H1 (cell line): ENCODE data around the gene HHIP. TPM values are rescaled to one million over a fixed set of nuclear protein-coding genes. Genes with fewer than 3 reads are reported as not detected.

Experiments used
- CTCF ChIA-PET: fragments of 300-600 bp; sonication (Branson Sonifier 250); formaldehyde crosslinking; loops from one replicate; lab custom pipeline; 2021; ENCODE audit not compliant: partially characterized antibody; lab: Charles Lee
- POLR2A ChIA-PET: fragments of 300-600 bp; sonication (Branson Sonifier 250); formaldehyde crosslinking; loops from one replicate; lab custom pipeline; 2021; ENCODE audit warnings: inconsistent platforms; ENCODE audit not compliant: partially characterized antibody; lab: Charles Lee
- DNase-seq, 2 experiments: peaks; one replicate each; pipeline versions ENCODE4 v3.0.0 to v3.0.0-alpha.2; 2010 to 2022; ENCODE audit warnings: low spot score in 2 of 2, low read depth in 1 of 2, mixed read lengths in 1 of 2
- FAIRE-seq: peaks from 2 replicates; lab custom pipeline; 2011; peaks lifted over from hg19 to GRCh38; lab: Jason Lieb, UNC
- H2AFZ ChIP-seq: 2 replicates; pipeline ENCODE4 v1.8.1; 2012; ENCODE audit warnings: low read length, inconsistent platforms
- H2AK5ac ChIP-seq: 2 replicates; pipeline ENCODE4 v1.6.1; 2013; ENCODE audit warnings: low read depth, low read length
- H2BK120ac ChIP-seq: replicated peaks from 2 replicates; pipeline ENCODE3; 2013; ENCODE audit warnings: low read depth, low read length, inconsistent platforms
- H2BK12ac ChIP-seq: 2 replicates; pipeline ENCODE4 v1.6.1; 2013; ENCODE audit warnings: low read depth, low read length
- H2BK15ac ChIP-seq: 2 replicates; pipeline ENCODE4 v1.6.1; 2013; ENCODE audit warnings: low read length
- H2BK20ac ChIP-seq: 2 replicates; pipeline ENCODE4 v1.6.1; 2013; ENCODE audit warnings: low read length
- H2BK5ac ChIP-seq: 2 replicates; pipeline ENCODE4 v1.6.1; 2013; ENCODE audit warnings: low read depth, low read length
- H3K14ac ChIP-seq: 2 replicates; pipeline ENCODE4 v1.6.1; 2013; ENCODE audit warnings: inconsistent platforms; ENCODE audit not compliant: insufficient read length
- H3K18ac ChIP-seq: 2 replicates; pipeline ENCODE4 v1.6.1; 2013; ENCODE audit warnings: low read length; ENCODE audit errors: extremely low read depth
- H3K23ac ChIP-seq: 2 replicates; pipeline ENCODE4 v1.6.1; 2013; ENCODE audit warnings: inconsistent platforms; ENCODE audit not compliant: insufficient read length
- H3K23me2 ChIP-seq: 2 replicates; pipeline ENCODE4 v1.6.1; 2013; ENCODE audit warnings: low read depth, low read length
- H3K27ac ChIP-seq: 2 replicates; pipeline ENCODE4 v1.6.1; 2011; ENCODE audit warnings: low read depth, low read length, inconsistent platforms
- H3K27me3 ChIP-seq, 4 experiments: replicated peaks in 1 of 4; 1 replicate in 1 of 4; 2 replicates in 3 of 4; pipeline versions ENCODE4 v1.6.1 to v1.8.1; 2011 to 2013; ENCODE audit warnings: low read length in 3 of 4, mild to moderate bottlenecking in 3 of 4, inconsistent platforms in 2 of 4, mixed read lengths in 2 of 4, moderate library complexity in 1 of 4; ENCODE audit not compliant: control insufficient read depth in 3 of 4, insufficient read depth in 3 of 4; ENCODE audit errors: extremely low read depth in 1 of 4
- H3K36me3 ChIP-seq, 4 experiments: 2 replicates each; pipeline versions ENCODE4 v1.6.1 to v1.8.1; 2011 to 2013; ENCODE audit warnings: mild to moderate bottlenecking in 4 of 4, low read length in 3 of 4, moderate library complexity in 2 of 4, control low read depth in 1 of 4, inconsistent platforms in 1 of 4; ENCODE audit not compliant: insufficient read depth in 4 of 4, control insufficient read depth in 2 of 4
- H3K4ac ChIP-seq: replicated peaks from 2 replicates; pipeline ENCODE3; 2013; ENCODE audit warnings: low read length, low read depth, mixed read lengths, inconsistent platforms; ENCODE audit not compliant: insufficient read length
- H3K4me1 ChIP-seq, 4 experiments: replicated peaks in 1 of 4; 1 replicate in 1 of 4; 2 replicates in 3 of 4; pipeline versions ENCODE4 v1.6.1 to v1.8.1; 2011 to 2013; ENCODE audit warnings: low read length in 3 of 4, inconsistent platforms in 2 of 4, mixed read lengths in 1 of 4; ENCODE audit not compliant: insufficient read depth in 4 of 4, control insufficient read depth in 3 of 4
- H3K4me2 ChIP-seq, 2 experiments: 2 replicates each; pipeline versions ENCODE4 v1.6.1 to v1.8.1; 2011 to 2013; ENCODE audit warnings: low read depth in 2 of 2, low read length in 2 of 2, control low read depth in 1 of 2, inconsistent platforms in 1 of 2, mild to moderate bottlenecking in 1 of 2; ENCODE audit not compliant: insufficient read depth in 1 of 2
- H3K4me3 ChIP-seq, 4 experiments: fragments of 200-600, 300-600 bp in 1 of 4; sonication (generic), shearing (Covaris generic), sonication (Bioruptor Twin) in 1 of 4; 2 replicates each; pipeline versions ENCODE4 v1.5.1 to v1.8.1; 2011 to 2016; ENCODE audit warnings: low read length in 4 of 4, low read depth in 3 of 4, control low read depth in 2 of 4, inconsistent platforms in 2 of 4, mild to moderate bottlenecking in 2 of 4, mixed read lengths in 1 of 4, moderate library complexity in 1 of 4; ENCODE audit not compliant: insufficient read depth in 2 of 4; ENCODE audit errors: extremely low read depth in 1 of 4
- H3K56ac ChIP-seq: replicated peaks from 2 replicates; pipeline ENCODE3; 2013; ENCODE audit warnings: low read depth, mild to moderate bottlenecking, mixed read lengths, low read length, inconsistent platforms; ENCODE audit not compliant: insufficient read length
- H3K79me1 ChIP-seq: 2 replicates; pipeline ENCODE4 v1.6.1; 2013; ENCODE audit warnings: low read depth, low read length, control low read depth
- H3K79me2 ChIP-seq, 2 experiments: 2 replicates each; pipeline versions ENCODE4 v1.6.1 to v1.8.1; 2012 to 2013; ENCODE audit warnings: low read length in 2 of 2, mild to moderate bottlenecking in 2 of 2, inconsistent platforms in 1 of 2; ENCODE audit not compliant: insufficient read depth in 2 of 2, control insufficient read depth in 1 of 2
- H3K9ac ChIP-seq, 4 experiments: replicated peaks in 1 of 4; 1 replicate in 1 of 4; 2 replicates in 3 of 4; pipeline versions ENCODE4 v1.6.1 to v1.8.1; 2011 to 2013; ENCODE audit warnings: low read depth in 3 of 4, low read length in 3 of 4, control low read depth in 2 of 4, mild to moderate bottlenecking in 2 of 4, moderate library complexity in 2 of 4, inconsistent platforms in 1 of 4; ENCODE audit errors: extremely low read depth in 1 of 4
- H3K9me3 ChIP-seq, 2 experiments: 2 replicates each; pipeline versions ENCODE4 v1.6.1 to v1.8.1; 2012 to 2013; ENCODE audit warnings: mild to moderate bottlenecking in 2 of 2, moderate library complexity in 2 of 2, control low read depth in 1 of 2, inconsistent platforms in 1 of 2, low read depth in 1 of 2, low read length in 1 of 2, mixed read lengths in 1 of 2; ENCODE audit not compliant: insufficient read depth in 2 of 2
- H4K20me1 ChIP-seq, 2 experiments: replicated peaks in 1 of 2; 2 replicates each; pipeline versions ENCODE3 to v1.8.1; 2011 to 2013; ENCODE audit warnings: inconsistent platforms in 2 of 2, low read length in 2 of 2, mild to moderate bottlenecking in 1 of 2; ENCODE audit not compliant: insufficient read depth in 2 of 2, control insufficient read depth in 1 of 2
- H4K5ac ChIP-seq: 2 replicates; pipeline ENCODE4 v1.6.1; 2013; ENCODE audit warnings: low read length, low read depth, mixed read lengths, inconsistent platforms; ENCODE audit not compliant: insufficient read length
- H4K8ac ChIP-seq: 2 replicates; pipeline ENCODE4 v1.8.0; 2013; ENCODE audit warnings: mild to moderate bottlenecking, moderate library complexity, low read length, inconsistent platforms; ENCODE audit not compliant: insufficient read depth; ENCODE audit errors: extremely low read depth
- H4K91ac ChIP-seq: replicated peaks from 2 replicates; pipeline ENCODE3; 2013; ENCODE audit warnings: low read length, mixed read lengths, inconsistent platforms; ENCODE audit not compliant: insufficient read length
- CBX5 ChIP-seq: fragments of 300-800, 300-1000 bp; sonication (generic); IDR thresholded peaks from 2 replicates; pipeline ENCODE4 v1.7.1; 2016; ENCODE audit warnings: antibody characterized with exemption, low read length, low read depth
- CBX8 ChIP-seq: fragments of 300-800, 300-1000 bp; sonication (generic); IDR thresholded peaks from 2 replicates; pipeline ENCODE4 v1.7.1; 2016; ENCODE audit warnings: low read depth, low read length, borderline replicate concordance
- EP300 ChIP-seq, 2 experiments: IDR thresholded peaks; 1 replicate in 1 of 2; 2 replicates in 1 of 2; pipeline ENCODE4 v1.6.1; 2011 to 2012; ENCODE audit warnings: low read depth in 2 of 2, low read length in 2 of 2, mild to moderate bottlenecking in 2 of 2, borderline replicate concordance in 1 of 2, inconsistent platforms in 1 of 2, moderate library complexity in 1 of 2
- FOSL1 ChIP-seq: IDR thresholded peaks from 2 replicates; pipeline ENCODE4 v1.6.1; 2011; ENCODE audit warnings: mild to moderate bottlenecking, low read depth, low read length, moderate library complexity; ENCODE audit not compliant: insufficient read depth
- GABPA ChIP-seq: IDR thresholded peaks from 2 replicates; pipeline ENCODE4 v1.6.1; 2011; ENCODE audit warnings: mild to moderate bottlenecking, low read length, moderate library complexity, borderline replicate concordance; ENCODE audit not compliant: insufficient read depth
- JUND ChIP-seq: IDR thresholded peaks from 2 replicates; pipeline ENCODE4 v1.6.1; 2011; ENCODE audit warnings: mild to moderate bottlenecking, improper control_type of control experiment, low read length
- KDM1A ChIP-seq: fragments of 200-600, 300-600 bp; sonication (generic); IDR thresholded peaks from 2 replicates; pipeline ENCODE4 v1.7.1; 2016; ENCODE audit warnings: mild to moderate bottlenecking, low read length, borderline replicate concordance
- KDM5A ChIP-seq: fragments of 200-600 bp; IDR thresholded peaks from 2 replicates; pipeline ENCODE4 v1.7.1; 2012; ENCODE audit warnings: mild to moderate bottlenecking, low read length, inconsistent platforms, mixed read lengths
- POLR2AphosphoS5 ChIP-seq: IDR thresholded peaks from 2 replicates; pipeline ENCODE4 v1.6.1; 2011; ENCODE audit warnings: low read depth, low read length
- POU5F1 ChIP-seq: IDR thresholded peaks from 2 replicates; pipeline ENCODE4 v1.6.1; 2011; ENCODE audit warnings: low read depth, mild to moderate bottlenecking, low read length, moderate library complexity
- SUZ12 ChIP-seq: fragments of 200-600 bp; sonication (generic); IDR thresholded peaks from 2 replicates; pipeline ENCODE4 v1.6.1; 2012; ENCODE audit warnings: mild to moderate bottlenecking, inconsistent platforms, low read length, moderate library complexity, mixed read lengths
- TBP ChIP-seq: IDR thresholded peaks from 2 replicates; pipeline ENCODE4 v1.6.1; 2011; ENCODE audit warnings: low read depth, low read length, improper control_type of control experiment
- WGBS, 2 experiments: shearing (Covaris generic) in 1 of 2; methylation state at CpG; one replicate each; pipeline versions ENCODE4 v1.1.6 to v1.1.7; 2013 to 2015; ENCODE audit warnings: low lambda C conversion rate in 2 of 2, mixed read lengths in 2 of 2, inconsistent platforms in 1 of 2, low coverage in 1 of 2, missing lambda C conversion rate in 1 of 2; ENCODE audit not compliant: insufficient replicate concordance in 2 of 2, insufficient coverage in 1 of 2, insufficient read length in 1 of 2; ENCODE audit errors: extremely low coverage in 1 of 2, missing lambda C conversion rate in 1 of 2; 5-methylcytosine and 5-hydroxymethylcytosine counted together
- polyA plus RNA-seq, 7 experiments: library from polyadenylated mRNA; depleted of rRNA in 3 of 7; stranded (reverse) in 5 of 7; unstranded in 2 of 7; fragments of >200 nt in 5 of 7; fragments of 200-250 nt in 2 of 7; gene quantifications; 1 replicate in 5 of 7; 2 replicates in 1 of 7; 4 replicates in 1 of 7; pipeline versions ENCODE4 v1.2.1 to v1.2.3, GENCODE V29; 2011 to 2013; ENCODE audit warnings: missing spikeins in 2 of 7, mixed read lengths in 2 of 7
- total RNA-seq: library from RNA; stranded (reverse); fragmentation: NEBNext Ultra II Directional; extraction: Animal tissue kit (Norgen Biotek cat#: 25700); gene quantifications from 2 replicates; pipeline ENCODE4 v1.2.1, GENCODE V29; 2021

Gene HHIP
- total and polyA plus RNA-seq, 2 of the 8 experiments (the other 6 are each of a cell fraction or from before 2014, with no cell fraction given) = 0.05 to 1.3 TPM

GRCh38 chr4:144681806-144682205, 35.9 kb downstream of the HHIP start:
- no peak overlapping the region for H3K18ac ChIP-seq
- no peak overlapping the region for H2BK120ac ChIP-seq
- no peak overlapping the region for H4K8ac ChIP-seq
- no peak overlapping the region for H3K4me2 ChIP-seq
- no peaks in the 10 kb centered on the region for H3K79me2 ChIP-seq
- ChIA-PET POLR2A (no interaction called here), CTCF (interaction anchor here (1.1 kb wide), 1 partner anchor 14 kb away, joined by 3 read pairs; no protein-coding TSS in a partner anchor)
- no peaks in the 10 kb centered on the region for H3K9me3 ChIP-seq
- FAIRE-seq = no peak
- H3K9ac ChIP-seq = no peak overlapping the region
- DNase-seq = no peak
- H3K36me3 ChIP-seq = no peaks in the 10 kb centered on the region; a peak in 1 of 8 replicates
- peaks cover 0 to 2% (median 0%) of the 10 kb centered on the region in 4 experiments; a peak in 1 of 7 replicates for H3K4me1 ChIP-seq
- TF ChIP-seq CBX8 = no peak
- TF ChIP-seq JUND = no peak
- no peak for TF ChIP-seq SUZ12
- TF ChIP-seq TBP = no peak
- TF ChIP-seq KDM5A = no peak
- no peak for TF ChIP-seq POLR2AphosphoS5
- TF ChIP-seq FOSL1 = no peak
- no peak for TF ChIP-seq EP300 (IDR thresholded peaks at IDR 0.05; ENCODE audit: borderline replicate concordance in 1 of 2, low read depth in 2 of 2, low read length in 2 of 2)
- TF ChIP-seq GABPA = no peak
- no peak for TF ChIP-seq CBX5
- TF ChIP-seq KDM1A = no peak
- TF ChIP-seq POU5F1 = no peak
- no peak overlapping the region for H3K23ac ChIP-seq
- H4K20me1 ChIP-seq = no peaks in the 10 kb centered on the region
- H3K23me2 ChIP-seq = no peaks in the 10 kb centered on the region
- H3K4ac ChIP-seq = no peak overlapping the region
- H4K91ac ChIP-seq = no peak overlapping the region
- no peaks in the 10 kb centered on the region for H3K27me3 ChIP-seq
- H4K5ac ChIP-seq = no peak overlapping the region
- no peak overlapping the region for H2BK12ac ChIP-seq
- no peak overlapping the region for H3K4me3 ChIP-seq
- no peaks in the 10 kb centered on the region for H3K79me1 ChIP-seq
- H2BK20ac ChIP-seq = no peak overlapping the region
- WGBS, 2 experiments = 89% methylated on average over 3 of the region's 3 CpGs; no CpG with 5 or more reads in 1 of the 2 experiments
- no peak overlapping the region for H3K27ac ChIP-seq
- no peak overlapping the region for H3K56ac ChIP-seq
- no peak overlapping the region for H3K14ac ChIP-seq
- H2AFZ ChIP-seq = peak overlapping the region; percentile 88; the same call in 1 of the 2 replicates
- no peak overlapping the region for H2BK5ac ChIP-seq
- no peak overlapping the region for H2AK5ac ChIP-seq
- no peak overlapping the region for H2BK15ac ChIP-seq
